ENCODE results near the gene OPCML.

Gene OPCML

DNA sequence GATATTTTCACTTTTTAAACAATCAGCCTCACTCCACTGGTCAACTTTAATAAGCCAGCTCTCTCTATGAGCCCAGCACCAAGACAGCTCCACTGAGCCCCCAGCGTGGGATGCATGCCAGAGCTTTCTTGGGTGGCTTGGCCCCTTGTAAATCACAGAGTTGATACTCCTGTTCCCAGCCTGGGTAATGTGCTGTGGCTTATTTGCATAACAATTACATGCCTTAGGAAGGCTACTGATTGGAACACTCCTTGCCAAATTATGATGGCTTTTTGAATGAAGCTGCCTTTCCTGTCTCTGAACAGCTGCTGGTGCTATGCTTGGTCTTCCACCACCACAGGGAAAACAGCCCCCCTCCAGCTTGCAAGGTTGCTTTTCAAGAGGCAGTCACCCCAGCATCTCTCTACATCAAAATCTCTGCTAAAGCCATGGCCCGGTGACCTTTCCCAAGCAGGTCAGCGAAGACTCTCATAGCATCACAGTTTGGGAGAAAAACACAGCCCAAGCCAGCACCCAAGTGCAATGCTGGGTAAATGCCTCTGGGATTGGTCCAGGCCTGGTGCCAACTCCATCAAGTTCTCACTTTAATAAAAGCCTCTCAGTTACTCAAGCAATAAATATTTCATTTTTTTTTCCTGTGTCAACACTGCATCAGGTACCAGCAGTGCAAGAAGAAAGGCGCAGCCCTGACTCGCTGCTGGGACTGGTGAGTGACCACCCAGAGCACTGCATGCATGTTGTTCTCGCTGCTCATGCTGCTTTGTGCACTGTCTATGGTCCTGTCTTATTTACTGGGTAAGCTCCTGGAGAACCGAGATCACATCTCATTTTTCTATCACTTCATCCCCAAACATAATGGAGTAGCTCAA, 549.3 kb downstream of the OPCML start:
- DNase-seq (ENCODE audit: low spot score) = no peak

DNA sequence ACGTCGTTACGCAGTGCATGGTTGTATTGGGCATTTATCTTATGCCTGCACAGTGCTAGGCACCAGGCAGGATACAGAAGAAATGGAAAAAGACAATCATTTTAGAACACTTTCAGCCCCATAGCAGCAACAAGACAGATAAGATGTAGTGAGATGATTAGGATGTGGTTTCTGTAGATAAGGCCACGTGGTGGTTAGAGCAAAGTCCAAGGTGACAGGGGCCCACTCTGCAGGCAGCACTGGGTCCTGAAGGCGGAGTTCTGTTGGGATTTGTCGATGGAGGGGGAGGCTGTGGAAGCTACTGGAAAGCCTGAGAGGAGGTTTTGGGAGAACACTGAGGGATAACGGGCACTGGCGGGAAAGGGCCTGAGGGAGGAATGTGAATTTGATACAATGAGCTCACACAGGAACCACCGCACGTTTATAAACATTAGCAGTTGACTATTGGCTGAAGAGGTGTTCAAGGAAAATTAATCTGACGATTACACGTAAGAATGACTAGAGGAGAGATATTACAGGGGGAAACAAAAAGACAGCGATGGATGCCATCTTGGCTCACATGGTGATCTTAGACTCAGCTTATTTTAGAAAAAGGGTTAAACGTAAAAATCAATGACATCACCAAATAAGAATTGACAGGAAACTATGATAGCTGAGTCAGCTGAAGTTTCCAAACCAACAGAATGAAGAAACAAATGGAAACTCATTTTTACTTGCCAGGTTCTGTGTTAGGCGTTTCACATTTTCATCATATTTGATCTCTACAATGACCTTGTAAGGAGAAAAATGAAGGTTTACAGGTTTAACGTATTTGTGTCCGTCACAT, 551.0 kb downstream of the OPCML start:
- no peak for DNase-seq (ENCODE audit: low spot score)

DNA sequence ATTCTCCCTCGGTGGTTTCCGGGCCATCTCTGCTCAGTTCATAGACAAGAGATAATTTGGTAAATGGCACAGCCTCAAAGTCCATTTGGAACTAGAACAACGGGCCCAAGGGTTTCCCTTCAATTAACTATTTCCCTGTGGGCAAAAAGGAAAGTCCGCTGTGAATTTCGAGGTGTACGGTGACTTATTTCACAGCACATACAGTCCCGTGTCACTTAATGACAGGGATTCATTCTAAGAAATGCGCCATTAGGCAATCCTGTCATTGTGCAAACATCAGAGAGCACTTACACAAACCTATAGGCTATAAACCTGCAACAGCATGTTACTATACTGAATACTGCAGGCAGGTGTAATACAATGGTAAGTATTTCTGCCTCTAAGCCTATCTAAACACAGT, 551.6 kb downstream of the OPCML start:
- no peak for DNase-seq (ENCODE audit: low spot score)

DNA sequence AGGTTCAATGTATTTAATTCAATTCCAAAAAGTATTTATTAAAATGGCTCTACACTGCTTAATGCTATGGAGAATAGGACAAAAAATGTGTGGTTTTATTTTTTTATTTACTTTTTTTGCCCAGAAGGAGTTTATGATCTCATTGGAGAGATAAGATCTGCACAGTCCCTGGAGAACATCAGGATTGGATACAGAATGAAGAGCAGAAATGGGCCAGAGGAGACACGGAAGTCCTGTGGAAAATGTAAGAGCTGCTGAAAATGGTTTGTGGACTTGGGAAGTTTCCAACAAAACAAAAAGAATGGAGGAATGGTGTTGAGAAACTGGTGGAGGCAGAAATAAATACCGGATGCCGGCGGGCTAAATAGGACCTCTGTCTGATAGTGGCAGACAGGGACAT, 554.6 kb downstream of the OPCML start:
- DNase-seq (ENCODE audit: low spot score) = no peak

DNA sequence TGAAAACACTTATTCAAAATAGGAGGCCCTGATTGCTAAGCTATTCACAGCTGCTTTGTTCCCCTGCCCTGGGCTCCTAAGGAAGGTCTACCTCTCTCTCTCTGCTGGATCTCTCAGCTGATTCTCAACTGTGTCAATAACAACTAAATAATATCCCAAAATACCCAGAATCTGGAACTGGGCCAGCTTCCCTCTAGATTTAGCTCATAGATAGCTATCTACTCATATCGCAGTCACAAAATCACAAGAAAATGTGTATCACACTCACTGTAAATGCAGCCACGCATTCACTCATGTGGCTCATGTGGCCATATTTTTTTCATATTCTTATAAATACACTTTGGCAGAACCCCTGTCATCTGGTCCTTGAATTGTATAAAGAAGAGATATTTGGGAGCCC, 555.1 kb downstream of the OPCML start:
- no peak for DNase-seq (ENCODE audit: low spot score)

DNA sequence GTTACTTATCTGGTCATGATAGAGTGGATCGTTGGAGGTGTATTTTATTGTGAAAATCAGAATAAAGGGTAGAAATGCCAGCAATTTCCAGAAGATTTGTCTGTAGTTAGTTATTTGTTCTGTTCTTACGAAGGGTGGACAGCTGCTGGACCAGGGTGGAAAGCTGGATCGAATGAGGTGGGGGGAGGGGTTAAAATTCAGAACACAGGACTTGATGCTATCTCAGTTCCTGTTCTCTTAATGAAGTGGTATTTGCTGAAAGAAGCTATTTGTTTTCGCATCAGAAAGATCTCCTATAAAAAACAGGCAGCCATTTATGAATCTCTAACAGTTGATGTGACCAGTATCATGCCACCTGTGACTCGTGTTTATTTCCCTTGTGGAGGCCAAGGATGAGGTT, 556.2 kb downstream of the OPCML start:
- DNase-seq (ENCODE audit: low spot score) = no peak

DNA sequence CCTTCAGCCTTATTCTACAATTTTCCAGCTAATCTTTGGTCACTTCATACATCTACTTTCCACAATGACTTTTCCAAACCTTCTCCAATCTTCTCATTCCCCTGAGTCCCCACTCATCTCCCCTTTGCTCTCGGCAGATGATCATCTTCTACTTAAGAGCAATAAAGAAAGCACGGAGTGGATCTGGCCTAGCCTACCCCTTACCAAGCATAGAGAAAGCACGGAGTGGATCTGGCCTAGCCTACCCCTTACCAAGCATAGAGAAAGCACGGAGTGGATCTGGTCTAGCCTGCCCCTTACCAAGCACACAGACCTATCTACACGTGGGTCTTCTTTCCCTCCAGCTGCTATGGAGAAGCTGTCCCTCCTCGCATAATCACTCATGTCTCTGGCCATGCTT, 558.6 kb downstream of the OPCML start:
- no peak for DNase-seq (ENCODE audit: low spot score)

DNA sequence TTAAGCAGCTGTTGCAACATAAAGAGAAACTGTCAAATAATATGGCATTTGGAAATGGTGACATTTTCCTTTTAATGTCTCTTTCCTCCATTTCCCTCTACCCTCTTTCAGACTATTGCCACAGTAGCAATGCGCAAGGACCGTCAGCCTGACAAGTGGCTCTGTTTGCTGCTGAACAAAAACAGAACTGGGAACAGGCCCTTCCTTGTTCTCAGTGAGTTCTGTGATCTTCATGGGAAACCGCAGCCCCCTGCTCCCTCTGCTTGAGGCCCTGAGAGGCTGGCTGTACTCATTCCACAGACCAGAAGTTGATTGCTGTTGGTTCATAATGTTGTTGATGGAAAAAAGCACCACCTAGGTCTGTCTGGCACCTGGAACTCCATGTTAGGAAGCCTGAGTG, 559.7 kb downstream of the OPCML start:
- DNase-seq (ENCODE audit: low spot score) = no peak

DNA sequence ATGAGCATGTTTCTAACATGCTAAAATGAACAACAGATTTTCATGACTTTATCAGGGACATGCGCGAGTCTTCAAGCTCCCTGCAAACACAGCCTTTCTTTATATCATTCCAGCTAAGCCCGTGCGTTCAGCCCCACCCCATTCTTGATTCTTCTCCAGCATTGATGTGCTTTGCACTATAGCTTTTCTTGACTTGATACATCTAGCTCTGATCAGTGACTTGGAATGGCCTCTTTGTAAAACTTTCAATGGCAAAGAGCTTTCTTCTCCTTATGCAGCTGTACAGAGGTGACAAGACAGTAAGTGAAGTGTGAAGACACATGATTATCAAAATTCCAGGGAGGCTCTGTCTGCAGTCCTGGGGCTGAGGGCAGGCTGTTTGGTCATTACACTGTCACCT, 561.0 kb downstream of the OPCML start:
- DNase-seq (ENCODE audit: low spot score) = no peak

DNA sequence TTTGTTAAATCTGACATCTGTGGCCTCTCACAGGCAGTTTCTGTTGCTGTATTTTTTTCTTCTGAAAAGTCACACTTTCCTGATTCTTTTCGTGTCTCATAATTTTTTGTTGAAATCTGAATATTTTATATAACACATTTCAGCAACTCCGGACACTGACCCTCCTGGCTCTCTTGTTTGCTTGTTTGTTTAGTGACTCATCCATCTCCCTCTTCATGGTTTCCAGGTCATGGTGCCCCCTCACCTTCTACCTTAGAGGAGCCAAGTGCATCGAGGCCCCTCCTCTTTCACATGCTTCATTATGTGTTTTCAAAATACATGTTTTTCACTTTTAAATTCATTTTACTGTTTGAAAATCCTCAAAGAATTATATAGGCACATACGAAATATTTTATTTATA, 562.4 kb downstream of the OPCML start:
- no peak for DNase-seq (ENCODE audit: low spot score)

DNA sequence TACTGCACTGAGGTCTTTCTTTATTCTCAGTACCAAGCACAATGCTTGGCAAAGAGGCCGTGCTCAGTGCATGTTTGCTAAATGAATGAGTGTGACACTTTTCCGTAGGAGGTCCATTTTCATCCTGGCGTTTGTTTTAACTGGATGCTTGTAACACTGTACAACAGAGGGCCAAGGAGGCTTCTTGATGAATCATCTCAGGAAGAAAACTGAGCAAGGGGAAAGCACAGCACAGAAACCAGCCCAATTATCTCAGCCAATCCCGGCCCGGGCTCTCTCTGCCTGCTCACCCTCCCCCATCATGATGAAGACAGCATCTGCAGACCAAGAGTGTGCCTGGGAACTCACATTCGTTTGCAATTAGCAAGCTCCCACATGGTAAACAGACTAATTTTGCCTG, 570.3 kb downstream of the OPCML start:
- no peak for DNase-seq (ENCODE audit: low spot score)

DNA sequence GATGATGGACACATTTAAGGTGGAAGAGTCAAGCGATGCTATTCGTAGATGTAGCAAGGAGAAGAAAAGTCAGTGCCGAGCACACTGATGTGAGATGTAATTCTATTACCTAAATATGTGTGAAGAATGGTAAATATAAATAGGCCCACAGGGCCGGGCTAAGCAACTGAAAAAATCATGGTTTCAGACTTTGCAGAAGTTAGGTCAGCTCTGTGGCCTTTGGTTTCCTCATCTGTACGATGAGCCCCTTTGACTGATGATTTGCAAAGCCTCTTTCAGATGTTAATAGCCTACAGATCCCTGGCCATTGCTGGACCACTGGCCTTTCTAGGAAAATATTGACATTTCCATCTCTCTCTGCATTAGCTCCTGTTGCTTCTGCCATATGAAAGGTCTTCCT, 570.8 kb downstream of the OPCML start:
- DNase-seq (ENCODE audit: low spot score) = no peak

DNA sequence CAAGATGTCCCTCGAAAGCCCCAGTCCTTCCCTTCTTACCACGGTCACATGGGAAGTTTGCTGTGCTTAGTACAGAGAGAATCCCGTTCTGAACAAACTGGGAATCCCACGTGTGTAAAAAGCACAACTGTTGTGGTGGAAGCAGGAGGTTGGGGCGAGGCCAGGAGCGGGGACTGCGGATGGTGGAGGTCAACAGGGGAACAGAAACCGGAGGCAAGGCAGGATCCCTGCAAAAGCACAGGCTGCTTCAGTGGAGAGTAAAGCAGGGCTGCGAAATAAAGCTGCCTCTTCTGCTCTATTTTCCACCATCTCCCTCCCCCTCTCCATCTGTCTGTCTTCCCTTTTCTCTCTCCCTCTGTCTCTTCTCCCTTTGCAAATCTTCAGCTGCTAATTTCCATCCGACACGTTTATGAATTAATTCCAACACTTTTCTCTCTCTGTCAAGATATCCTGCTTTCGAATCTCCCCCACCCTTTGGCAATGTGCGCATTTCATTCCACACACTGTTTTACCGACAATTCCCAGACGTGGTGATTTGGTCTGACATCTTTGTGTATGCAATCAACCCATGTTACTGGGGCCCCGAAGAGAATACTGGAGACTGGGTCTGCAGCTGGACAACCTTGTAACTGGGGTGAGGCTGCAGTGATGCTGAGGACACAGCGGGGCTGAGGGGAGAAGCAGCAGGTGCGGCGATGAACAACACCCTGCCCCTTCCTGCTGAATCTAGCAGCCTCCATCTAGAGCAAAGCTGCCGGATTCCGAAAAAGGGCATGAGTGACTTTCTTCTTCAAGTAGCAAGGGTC, 571.8 kb downstream of the OPCML start:
- DNase-seq (ENCODE audit: low spot score) = no peak

DNA sequence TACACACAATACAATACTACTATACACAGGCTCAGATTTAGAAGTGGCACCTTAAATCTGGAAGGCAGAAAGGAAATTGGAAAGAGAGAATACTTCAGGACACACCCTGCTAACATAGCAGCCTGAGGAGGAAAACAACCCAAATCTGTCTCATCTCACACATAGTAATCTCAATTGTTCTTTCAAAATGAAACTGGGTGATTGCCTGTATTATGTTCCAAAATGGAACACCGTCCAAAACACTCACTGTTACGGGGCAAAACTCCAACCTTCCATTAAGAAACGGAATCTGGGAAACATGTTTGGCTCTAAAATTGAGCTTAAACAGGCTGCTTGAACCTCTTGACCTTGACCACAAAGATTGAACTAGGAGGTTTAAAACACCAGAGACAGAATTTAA, 572.6 kb downstream of the OPCML start:
- DNase-seq (ENCODE audit: low spot score) = no peak

DNA sequence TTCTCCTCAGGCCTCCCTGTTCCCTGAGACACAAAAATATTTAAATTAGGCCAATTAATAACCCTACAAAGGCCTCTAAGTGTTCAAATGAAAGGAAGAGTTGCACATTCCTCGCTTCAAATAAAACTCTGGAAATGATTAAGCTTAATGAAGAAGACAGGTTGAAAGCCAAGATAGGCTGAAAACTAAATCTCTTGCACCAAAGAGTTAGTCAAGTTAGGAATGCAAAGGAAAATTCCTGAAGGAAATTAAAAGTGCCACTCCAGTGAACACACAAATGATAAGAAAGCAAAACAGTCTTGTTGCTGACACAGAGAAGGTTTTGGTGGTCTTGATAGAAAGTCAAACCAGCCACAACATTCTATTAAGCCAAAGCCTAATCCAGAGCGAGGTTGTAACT, 574.4 kb downstream of the OPCML start:
- DNase-seq (ENCODE audit: low spot score) = no peak

DNA sequence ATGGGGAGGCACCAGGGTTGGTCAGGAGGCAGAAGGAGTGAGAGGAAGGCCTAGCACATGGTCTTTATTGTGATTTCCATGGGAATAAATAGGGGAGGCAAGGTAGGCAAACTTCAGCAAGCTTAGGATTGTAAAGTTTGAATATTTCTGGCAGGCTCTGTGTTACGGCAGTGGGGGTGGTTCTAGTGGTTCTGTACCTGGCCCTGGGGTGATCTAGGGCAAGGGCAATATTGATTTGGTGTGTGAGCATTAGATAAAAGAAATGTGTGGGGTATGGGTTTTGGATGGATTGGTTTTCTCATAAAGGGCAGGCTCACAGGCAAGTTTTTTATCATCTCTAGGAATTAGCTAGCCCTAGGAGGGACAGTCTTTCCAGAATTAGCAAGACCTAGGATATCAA, 584.0 kb downstream of the OPCML start:
- DNase-seq (ENCODE audit: low spot score) = no peak

DNA sequence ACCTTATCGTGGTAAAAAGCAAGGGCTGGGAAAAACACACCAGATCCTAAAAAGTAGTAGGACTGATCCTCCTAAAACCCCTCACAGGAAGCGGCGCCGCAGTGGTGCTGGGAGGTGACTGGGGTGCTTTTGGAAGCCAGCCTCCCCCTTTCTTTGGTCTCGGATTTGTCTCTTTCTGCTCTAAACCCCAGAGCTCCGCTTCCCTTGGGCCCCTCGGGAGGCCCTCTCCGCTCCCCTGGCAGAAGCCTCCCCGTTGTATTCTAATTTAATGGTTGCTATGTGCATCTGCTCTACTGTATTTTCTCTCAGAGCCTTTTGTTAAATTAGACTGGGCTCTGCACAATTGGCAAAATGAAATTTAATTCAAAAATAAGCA, 587.7 kb downstream of the OPCML start:
- DNase-seq (ENCODE audit: low spot score) = no peak

DNA sequence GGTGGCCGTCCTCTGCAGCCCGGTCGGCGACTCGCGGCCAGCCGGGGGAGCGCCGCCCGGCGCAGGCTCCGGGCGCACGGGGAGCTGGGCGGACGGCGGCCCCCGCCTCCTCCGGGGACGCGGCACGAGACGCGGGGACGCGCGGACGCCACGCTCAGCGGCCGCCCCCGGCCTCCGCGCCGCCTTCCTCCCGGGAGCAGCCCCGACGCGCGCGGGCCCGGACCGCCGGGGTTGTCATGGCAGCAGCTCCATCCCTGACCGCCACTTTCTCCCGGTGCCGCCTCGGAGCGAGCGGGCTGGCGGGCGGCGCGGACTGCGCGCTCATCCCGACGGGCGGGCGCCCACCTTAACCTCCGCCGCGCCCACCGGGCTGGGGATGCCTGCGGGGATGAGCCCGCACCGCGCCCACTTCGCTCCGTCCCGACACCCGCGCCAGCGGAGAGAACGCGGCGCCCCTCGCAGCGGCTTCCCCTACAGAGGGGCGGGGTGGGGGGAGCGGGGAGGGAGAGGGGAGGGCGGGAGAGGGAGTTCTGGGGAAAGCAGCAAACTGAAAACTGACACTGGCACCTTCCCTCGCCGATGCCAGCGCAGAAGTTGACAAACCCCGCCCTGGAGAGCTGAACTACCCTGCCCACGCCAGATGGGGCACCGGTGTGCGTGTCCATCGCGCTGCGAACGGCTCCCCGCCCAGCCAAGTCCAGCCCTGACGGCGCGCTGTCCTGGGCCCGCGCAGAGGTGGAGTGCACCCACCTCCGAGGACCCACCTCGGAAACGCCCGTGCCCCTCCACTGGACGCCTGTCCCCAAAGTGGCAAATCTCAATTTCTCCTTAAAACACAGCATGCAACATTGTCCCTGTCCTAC, 588.4 kb downstream of the OPCML start:
- DNase-seq (ENCODE audit: low spot score) = no peak

DNA sequence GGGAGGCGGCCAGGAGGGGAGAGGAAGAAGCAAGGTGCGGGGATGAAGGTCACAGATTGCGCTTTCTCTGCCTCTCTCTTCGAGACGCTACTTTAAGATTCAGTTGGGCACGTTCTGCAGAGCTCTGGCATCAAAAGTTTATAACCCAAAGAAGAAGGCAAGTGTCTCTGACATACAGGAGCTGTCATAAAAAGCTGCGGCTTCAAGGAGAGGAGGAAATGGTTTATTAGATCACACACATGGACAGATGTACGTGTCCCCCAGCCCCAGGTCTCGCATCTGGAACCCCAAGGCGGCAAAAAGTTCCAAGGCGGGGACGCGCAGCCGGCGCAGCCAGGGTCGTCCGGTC, 589.0 kb downstream of the OPCML start:
- no peak for DNase-seq (ENCODE audit: low spot score)

DNA sequence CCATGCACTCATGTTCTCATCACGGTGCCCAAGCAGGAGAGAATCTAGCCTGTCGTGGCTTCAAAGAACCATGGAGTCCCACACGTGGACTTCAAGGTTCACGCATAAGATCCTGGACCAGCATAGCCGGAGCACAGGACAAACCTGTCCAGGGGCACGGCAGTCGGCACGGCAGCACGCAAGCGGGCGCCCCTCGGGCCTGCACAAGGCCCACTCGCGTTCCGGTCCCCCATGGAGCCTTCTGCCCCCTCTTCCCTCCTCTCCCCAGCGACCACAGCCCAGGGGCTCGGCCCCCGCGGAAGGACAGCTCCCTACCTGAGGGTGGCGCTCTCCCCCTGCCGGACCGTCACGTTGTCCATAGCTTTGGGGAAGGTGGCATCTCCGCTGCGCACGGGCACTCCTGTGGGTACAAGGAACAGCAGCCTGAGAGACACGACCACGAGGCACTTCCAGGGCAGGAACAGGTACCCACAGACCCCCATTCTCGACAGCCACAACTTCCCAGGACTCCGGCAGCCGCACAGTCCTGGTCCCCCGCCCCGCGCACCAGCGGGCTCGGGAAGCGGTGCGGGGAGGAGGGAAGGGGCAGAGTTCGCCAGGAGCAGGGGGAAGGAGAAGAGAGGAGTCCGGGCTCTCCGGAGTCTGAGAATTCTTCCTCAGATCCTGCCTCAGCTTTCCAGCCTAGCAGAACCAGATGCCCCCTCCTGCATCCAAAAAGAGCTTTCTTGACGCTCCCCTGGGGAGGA, 589.5 kb downstream of the OPCML start:
- no peak for DNase-seq (ENCODE audit: low spot score)

DNA sequence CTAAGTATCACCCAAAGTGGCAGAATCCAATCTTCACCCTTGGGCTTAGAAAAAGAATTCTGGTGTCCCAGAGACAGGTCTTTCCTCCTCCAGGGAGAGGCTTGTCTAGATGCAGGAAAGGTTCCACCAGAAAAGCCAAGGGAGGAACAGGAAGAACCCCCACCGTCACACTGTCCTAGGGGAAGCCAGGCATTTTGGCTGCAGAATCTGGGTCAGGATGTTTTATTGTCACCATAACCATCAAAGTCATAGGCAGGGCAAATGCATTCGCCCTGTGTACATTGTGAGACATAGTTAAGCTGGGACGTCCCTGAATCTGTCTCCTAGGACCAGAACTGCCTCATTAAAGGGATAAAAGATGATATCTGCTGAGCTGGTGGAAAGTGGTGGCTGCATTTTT, 590.5 kb downstream of the OPCML start:
- DNase-seq (ENCODE audit: low spot score) = no peak
